ENCODE measurements around the gene ELFN2.

ELFN2 gene

GRCh38 chr22:37454857-37455686 is 27.8 kb upstream of the ELFN2 start:
- no peak for DNase-seq (ENCODE audit: low spot score)
- Histone ChIP-seq H3K4me3 (no peak overlapping the region), H3K27ac (no peak overlapping the region)
- no peak for TF ChIP-seq CTCF (IDR thresholded peaks at IDR 0.05)

GRCh38 chr22:37453696-37454095 is 26.4 kb upstream of the ELFN2 start:
- no peak for TF ChIP-seq CTCF (IDR thresholded peaks at IDR 0.05)
- Histone ChIP-seq H3K4me3 (no peak overlapping the region), H3K27ac (no peak overlapping the region)
- no peak for DNase-seq (ENCODE audit: low spot score)

- DNase-seq (ENCODE audit: low spot score), result no peak
- no peak overlapping the region for H3K4me3 ChIP-seq
- no peak overlapping the region for H3K27ac ChIP-seq
- TF ChIP-seq CTCF (IDR thresholded peaks at IDR 0.05), result no peak
These were observed 23.9 kb upstream of the ELFN2 start for GRCh38 chr22:37451218-37451617.

- Histone ChIP-seq H3K4me3 (no peak overlapping the region), H3K27ac (no peak overlapping the region)
- no peak for DNase-seq (ENCODE audit: low spot score)
- TF ChIP-seq CTCF (IDR thresholded peaks at IDR 0.05), result no peak
These were observed 22.2 kb upstream of the ELFN2 start for GRCh38 chr22:37449331-37450001.

- no peak for TF ChIP-seq CTCF (IDR thresholded peaks at IDR 0.05)
- no peak overlapping the region for H3K27ac ChIP-seq
- no peak for DNase-seq (ENCODE audit: low spot score)
- no peak overlapping the region for H3K4me3 ChIP-seq
These were observed 21.3 kb upstream of the ELFN2 start for GRCh38 chr22:37448516-37449127.

- no peak for TF ChIP-seq CTCF (IDR thresholded peaks at IDR 0.05)
- no peak overlapping the region for H3K4me3 ChIP-seq
- H3K27ac ChIP-seq, result no peak overlapping the region
- DNase-seq (ENCODE audit: low spot score), result no peak
These were observed 18.2 kb upstream of the ELFN2 start for GRCh38 chr22:37445501-37445900.
